T-helper 2 cell treated with Interferon-gamma antibody and Interleukin-4, amounts not matched to agents 5 μg/mL and 100 μg/mL, for 36 hours (primary cell): ENCODE results near the gene ADH1A.
"Not testable (repeated sequence)": the region's sequence is repeated elsewhere in the genome, so short reads cannot be mapped to it uniquely, and the experiment has no call there.

ENCODE experiments used
- DNase-seq: peaks from one replicate; pipeline ENCODE4 v3.0.0; 2021; ENCODE audit warnings: low spot score
- H3K27ac Mint-ChIP-seq: one replicate; pipeline ENCODE4 v1.8.0; 2021; ENCODE audit warnings: mild to moderate bottlenecking, mixed read lengths
- H3K27me3 Mint-ChIP-seq: one replicate; pipeline ENCODE4 v1.8.0; 2021; ENCODE audit warnings: low read depth, mixed read lengths
- H3K36me3 Mint-ChIP-seq: one replicate; pipeline ENCODE4 v1.8.0; 2021; ENCODE audit warnings: low read depth, mixed read lengths
- H3K4me1 Mint-ChIP-seq: one replicate; pipeline ENCODE4 v1.8.0; 2021; ENCODE audit warnings: low read depth, mixed read lengths
- H3K4me3 Mint-ChIP-seq: one replicate; pipeline ENCODE4 v1.8.0; 2022; ENCODE audit warnings: mild to moderate bottlenecking, moderate library complexity, mixed read lengths
- H3K9me3 Mint-ChIP-seq: one replicate; pipeline ENCODE4 v1.8.0; 2021; ENCODE audit warnings: mixed read lengths

Gene ADH1A

DNA sequence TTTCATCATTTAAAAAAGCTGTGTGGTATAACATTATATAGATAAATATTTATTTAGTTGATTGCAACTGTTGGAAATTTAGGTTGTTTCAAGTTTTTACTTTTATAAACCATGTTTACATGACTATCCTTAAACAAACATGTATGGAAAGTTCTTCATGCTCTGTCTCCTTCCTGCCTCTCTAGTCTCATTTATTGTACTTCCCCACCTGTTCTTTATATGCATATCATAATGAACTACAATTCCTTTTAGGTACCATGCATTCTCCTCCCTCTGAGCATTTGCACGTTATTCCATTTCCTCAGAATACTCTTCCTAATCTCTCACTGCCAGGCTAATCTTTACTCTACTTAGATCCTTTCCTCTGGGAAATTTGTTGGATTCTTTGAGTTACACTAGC, 54.8 kb downstream of the ADH1A start:
- H3K27me3 Mint-ChIP-seq: no peaks in the 10 kb centered on the region
- H3K9me3 Mint-ChIP-seq: no peaks in the 10 kb centered on the region
- no peaks in the 10 kb centered on the region for H3K4me1 Mint-ChIP-seq
- DNase-seq: no peak
- H3K4me3 Mint-ChIP-seq: no peak overlapping the region
- H3K27ac Mint-ChIP-seq: no peak overlapping the region
- H3K36me3 Mint-ChIP-seq: no peaks in the 10 kb centered on the region

DNA sequence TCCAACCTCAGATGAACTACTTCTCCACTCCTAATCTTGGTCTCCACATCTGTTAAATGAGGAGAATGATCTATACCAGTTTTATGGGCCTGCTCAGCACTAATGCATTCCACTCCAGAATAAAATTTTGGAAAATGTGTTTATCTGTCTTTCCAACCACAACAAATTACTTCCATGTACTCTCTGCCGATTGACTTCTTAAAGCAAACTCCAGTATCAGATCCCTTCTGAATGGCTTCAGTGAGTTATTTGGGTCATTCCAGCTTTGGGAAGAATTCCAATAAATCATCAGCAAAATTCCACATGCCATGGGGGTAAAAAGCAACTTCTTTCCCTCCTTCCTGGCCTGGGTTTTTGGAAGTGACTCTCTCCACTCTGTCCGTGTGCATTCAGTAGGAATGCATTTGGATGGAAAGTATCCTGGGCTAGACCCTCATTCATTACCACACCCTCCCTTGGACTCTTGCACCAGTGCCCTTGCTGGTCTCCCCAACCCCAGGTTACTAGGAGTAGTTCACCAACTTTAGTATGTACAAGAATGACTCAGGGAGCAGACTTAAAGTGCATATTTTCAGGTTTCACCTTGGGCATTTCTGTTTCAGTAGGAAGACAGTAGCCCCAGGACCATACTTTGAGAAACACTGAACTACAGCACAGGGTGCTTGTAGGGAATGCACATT, 56.3 kb downstream of the ADH1A start:
- no peak overlapping the region for H3K4me3 Mint-ChIP-seq
- no peaks in the 10 kb centered on the region for H3K36me3 Mint-ChIP-seq
- H3K4me1 Mint-ChIP-seq: no peaks in the 10 kb centered on the region
- no peaks in the 10 kb centered on the region for H3K27me3 Mint-ChIP-seq
- DNase-seq: no peak
- H3K27ac Mint-ChIP-seq: no peak overlapping the region
- H3K9me3 Mint-ChIP-seq: no peaks in the 10 kb centered on the region

- DNase-seq, H3K36me3 Mint-ChIP-seq, H3K4me3 Mint-ChIP-seq, H3K27ac Mint-ChIP-seq, H3K27me3 Mint-ChIP-seq, H3K4me1 Mint-ChIP-seq, H3K9me3 Mint-ChIP-seq: not testable (repeated sequence)
These were observed 57.4 kb downstream of the ADH1A start for GRCh38 chr4:99233397-99233796.

GRCh38 chr4:99228706-99229105, 62.1 kb downstream of the ADH1A start:
- not testable (repeated sequence) for H3K4me3 Mint-ChIP-seq, H3K27ac Mint-ChIP-seq, H3K4me1 Mint-ChIP-seq, H3K9me3 Mint-ChIP-seq, H3K27me3 Mint-ChIP-seq, H3K36me3 Mint-ChIP-seq, DNase-seq

DNA sequence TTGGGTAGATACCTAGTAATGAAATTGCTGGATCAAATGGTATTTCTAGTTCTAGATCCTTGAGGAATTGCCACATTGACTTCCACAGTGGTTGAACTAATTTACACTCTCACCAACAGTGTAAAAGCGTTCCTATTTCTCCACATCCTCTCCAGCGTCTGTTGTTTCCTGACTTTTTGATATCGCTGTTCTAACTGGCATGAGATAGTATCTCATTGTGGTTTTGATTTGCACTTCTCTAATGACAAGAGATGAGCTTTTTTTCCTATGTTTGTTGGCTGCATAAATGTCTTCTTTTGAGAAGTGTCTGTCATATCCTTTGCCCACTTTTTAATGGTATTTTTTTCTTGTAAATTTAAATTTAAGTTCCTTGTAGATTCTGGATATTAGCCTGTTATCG, 63.1 kb downstream of the ADH1A start:
- not testable (repeated sequence) for H3K27ac Mint-ChIP-seq, H3K36me3 Mint-ChIP-seq, H3K4me3 Mint-ChIP-seq, H3K9me3 Mint-ChIP-seq, DNase-seq, H3K27me3 Mint-ChIP-seq, H3K4me1 Mint-ChIP-seq
